Measurements from ENCODE around the gene ZNF101.

Gene ZNF101

GRCh38 chr19:19642506-19643157, 26.0 kb upstream of the ZNF101 start:
- peak; percentile 30 to 48 (median 33) for DNase-seq

- peak; percentile 75 to 92 (median 85) for DNase-seq
Measured at GRCh38 chr19:19643158-19644053, 25.2 kb upstream of the ZNF101 start, which contains the start of gene GMIP. Gene GMIP (minus strand): TSS chr19:19643657. CDS start chr19:19643529, 128 bp downstream.

GRCh38 chr19:19644054-19644388, 24.6 kb upstream of the ZNF101 start:
- DNase-seq = no peak

- DNase-seq = no peak
Measured at GRCh38 chr19:19645233-19645870, 23.3 kb upstream of the ZNF101 start.

- no peak for DNase-seq
Measured at GRCh38 chr19:19647037-19647835, 21.4 kb upstream of the ZNF101 start.

- DNase-seq = no peak
Measured at GRCh38 chr19:19649155-19649554, 19.5 kb upstream of the ZNF101 start.

GRCh38 chr19:19649580-19649995, 19.1 kb upstream of the ZNF101 start:
- DNase-seq = no peak

- no peak for DNase-seq
Measured at GRCh38 chr19:19650331-19650730, 18.3 kb upstream of the ZNF101 start.

- DNase-seq = no peak
Measured at GRCh38 chr19:19651076-19651475, 17.6 kb upstream of the ZNF101 start.

GRCh38 chr19:19652482-19653295, 15.9 kb upstream of the ZNF101 start:
- DNase-seq = no peak

- DNase-seq = no peak
Measured at GRCh38 chr19:19653597-19654147, 15.0 kb upstream of the ZNF101 start.

- no peak for DNase-seq
Measured at GRCh38 chr19:19654441-19654840, 14.2 kb upstream of the ZNF101 start.

- no peak for DNase-seq
Measured at GRCh38 chr19:19655051-19655594, 13.5 kb upstream of the ZNF101 start.

- no peak for DNase-seq
Measured at GRCh38 chr19:19655641-19656343, 12.8 kb upstream of the ZNF101 start.

GRCh38 chr19:19656451-19657396, 11.9 kb upstream of the ZNF101 start:
- no peak for DNase-seq

- no peak for DNase-seq
Measured at GRCh38 chr19:19657397-19657783, 11.2 kb upstream of the ZNF101 start.

GRCh38 chr19:19659646-19660245, 8.9 kb upstream of the ZNF101 start:
- DNase-seq = no peak

GRCh38 chr19:19661141-19661674, 7.4 kb upstream of the ZNF101 start:
- no peak for DNase-seq

All from suppressor macrophage treated with lipopolysaccharide for 1 hour (primary cell).